A204.1 (cell line): ENCODE results near the gene LCORL.
"Not testable (repeated sequence)": the region's sequence is repeated elsewhere in the genome, so short reads cannot be mapped to it uniquely, and the experiment has no call there.

ENCODE experiments used
- FAIRE-seq: peaks from 2 replicates; lab custom pipeline; 2012; peaks lifted over from hg19 to GRCh38; lab: Jason Lieb, UNC

Gene LCORL

DNA sequence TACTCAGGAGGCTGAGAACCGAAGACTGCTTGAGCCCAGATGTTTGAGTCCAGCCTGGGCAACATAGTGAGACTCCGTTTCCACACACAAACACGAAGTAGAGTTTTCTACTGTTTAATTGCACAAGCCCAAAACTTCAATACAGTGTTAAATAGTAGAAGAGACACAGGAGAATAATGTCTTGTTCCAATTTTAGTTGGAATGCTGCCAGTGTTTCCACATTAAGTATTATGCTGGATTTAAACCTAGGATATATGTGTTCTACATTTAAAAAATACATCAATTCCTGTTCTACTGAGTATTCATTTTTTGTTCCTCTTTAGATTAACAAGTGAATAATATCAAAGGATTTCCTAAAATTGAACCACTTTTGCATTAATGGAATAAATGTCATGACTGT is 91.3 kb downstream of the LCORL start:
- FAIRE-seq, result no peak

DNA sequence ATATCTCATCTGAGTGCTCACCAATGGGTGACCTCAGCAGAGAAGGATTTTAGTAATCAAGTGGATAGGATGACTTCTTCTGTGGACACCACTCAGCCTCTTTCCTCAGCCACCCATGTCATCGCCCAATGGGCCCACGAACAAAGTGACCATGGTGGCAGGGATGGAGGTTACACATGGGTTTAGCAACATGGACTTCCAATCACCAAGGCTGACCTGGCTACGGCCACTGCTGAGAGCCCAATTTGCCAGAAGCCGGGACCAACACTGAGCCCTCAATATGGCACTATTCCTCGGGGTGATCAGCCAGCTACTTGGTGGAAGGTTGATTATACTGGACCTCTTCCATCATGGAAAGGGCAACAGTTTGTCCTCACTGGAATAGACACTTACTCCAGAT is 97.4 kb downstream of the LCORL start:
- no peak for FAIRE-seq

DNA sequence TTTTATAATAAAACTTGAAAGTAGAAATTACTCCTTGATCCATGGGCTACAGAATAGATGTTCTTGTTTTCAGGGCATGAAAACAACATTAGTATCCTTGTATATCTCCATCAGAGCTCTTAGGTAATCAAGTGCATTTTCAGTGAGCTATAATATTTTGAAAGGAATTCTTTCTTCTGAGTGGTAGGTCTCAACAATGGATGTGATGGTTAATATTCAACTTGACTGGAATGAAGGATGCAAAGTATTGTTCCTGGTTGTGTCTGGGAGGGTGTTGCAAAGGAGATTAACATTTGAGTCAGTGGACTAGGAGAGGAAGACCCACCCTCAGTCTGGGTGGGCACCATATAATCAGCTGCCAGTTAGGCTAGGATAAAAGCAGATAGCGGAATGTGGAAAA is 100.1 kb downstream of the LCORL start:
- no peak for FAIRE-seq

DNA sequence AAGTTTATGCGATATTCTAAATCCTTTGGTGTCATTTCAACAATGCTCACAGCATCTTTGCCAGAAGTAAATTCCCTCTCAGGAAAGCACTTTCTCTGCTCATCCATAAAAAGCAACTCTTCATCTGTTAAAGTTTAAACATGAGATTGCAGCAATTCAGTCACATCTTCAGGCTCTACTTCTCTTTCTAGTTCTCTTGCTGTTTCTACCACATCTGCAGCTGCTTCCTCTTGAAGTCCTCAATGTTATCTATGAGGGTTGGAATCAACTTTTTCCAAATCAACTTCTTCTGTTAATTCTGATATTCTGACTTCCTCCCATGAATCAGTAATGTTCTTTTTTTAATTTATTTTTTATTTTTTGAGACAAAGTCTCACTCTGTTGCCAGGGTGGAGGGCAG is 100.9 kb downstream of the LCORL start:
- no peak for FAIRE-seq

DNA sequence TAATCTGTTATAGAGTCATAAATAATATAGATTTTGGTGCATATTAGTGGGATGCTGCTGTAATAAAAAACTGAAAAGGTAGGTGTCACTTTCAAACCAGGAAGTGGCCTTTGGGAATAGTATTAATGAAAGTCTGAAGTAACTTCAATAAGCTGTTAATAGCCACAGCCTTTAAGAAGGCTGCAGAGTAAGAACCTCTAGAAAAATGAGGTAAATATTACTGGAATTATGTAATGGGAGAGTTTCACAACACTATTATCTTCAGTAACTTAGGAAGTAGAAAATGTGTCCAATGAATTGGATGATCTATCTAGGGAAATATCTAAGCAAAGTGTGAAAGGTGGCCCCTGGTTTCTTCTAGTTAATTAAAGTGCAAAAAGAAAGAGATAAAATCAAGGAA is 106.1 kb downstream of the LCORL start:
- FAIRE-seq, result no peak

- FAIRE-seq, result no peak
Observed at GRCh38 chr4:17912011-17912410, 109.5 kb downstream of the LCORL start.

GRCh38 chr4:17911608-17912007 is 109.9 kb downstream of the LCORL start:
- no peak for FAIRE-seq

- no peak for FAIRE-seq
Observed at GRCh38 chr4:17898553-17899055, 123.0 kb downstream of the LCORL start.

GRCh38 chr4:17895481-17895880 is 126.1 kb downstream of the LCORL start:
- FAIRE-seq, result no peak

GRCh38 chr4:17894421-17894820 is 127.1 kb downstream of the LCORL start:
- peak; percentile 41 for FAIRE-seq

GRCh38 chr4:17889692-17890091 is 131.9 kb downstream of the LCORL start:
- no peak for FAIRE-seq

- FAIRE-seq, result no peak
Observed at GRCh38 chr4:17884511-17884910, 137.0 kb downstream of the LCORL start.

- FAIRE-seq, result no peak
Observed at GRCh38 chr4:17884063-17884462, 137.5 kb downstream of the LCORL start.

- FAIRE-seq, result no peak
Observed at GRCh38 chr4:17877661-17878060, 143.9 kb downstream of the LCORL start.

DNA sequence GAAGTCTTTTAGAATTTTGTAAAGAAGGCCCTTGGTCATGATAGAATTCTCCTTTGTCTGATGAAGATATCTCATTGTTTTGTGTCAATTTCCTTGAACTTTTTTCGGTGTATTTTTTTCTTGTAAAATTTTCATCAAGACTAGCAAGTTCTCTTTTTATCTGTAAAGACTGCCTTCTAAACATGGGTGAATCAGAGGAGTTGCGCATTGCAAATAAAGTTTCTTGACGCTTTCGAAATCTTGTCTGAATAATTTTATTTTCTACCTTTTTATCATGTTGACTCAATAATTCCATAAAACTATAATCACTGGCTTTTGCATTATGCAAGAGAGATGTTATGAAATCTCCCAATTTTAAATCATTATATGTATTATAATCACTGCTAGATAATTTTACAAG is 144.6 kb downstream of the LCORL start:
- FAIRE-seq, result no peak

DNA sequence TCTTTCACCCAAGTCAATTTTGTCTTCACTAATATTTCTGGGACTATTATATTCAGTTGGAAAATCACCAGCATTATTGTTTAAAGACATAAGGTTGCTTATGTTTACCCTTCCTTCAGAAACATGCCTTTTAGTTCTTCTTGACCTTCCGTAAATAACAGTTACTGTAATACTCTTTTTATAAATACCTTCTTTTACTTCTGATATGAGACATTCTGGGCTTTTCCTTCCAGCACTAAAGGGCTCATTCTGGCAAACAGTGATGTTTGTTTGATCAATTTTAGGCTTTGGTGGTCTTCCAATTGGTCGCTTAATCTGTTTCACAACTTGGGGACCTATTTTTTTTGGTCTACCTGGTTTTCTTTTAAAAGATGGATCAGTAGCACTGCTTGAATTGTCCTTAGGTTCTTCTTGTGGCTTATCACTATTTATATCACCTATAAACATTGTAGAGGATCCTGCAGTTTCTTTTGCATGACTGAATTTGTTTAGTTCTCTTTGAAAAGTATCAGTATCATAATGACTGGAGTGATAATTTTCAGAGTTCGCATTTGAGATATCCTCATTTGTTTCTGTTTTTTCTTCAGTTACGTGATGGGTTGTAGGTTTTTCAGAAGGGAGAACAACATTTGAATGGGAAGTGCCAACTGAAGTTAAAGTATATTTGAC is 146.0 kb downstream of the LCORL start:
- FAIRE-seq, result no peak

GRCh38 chr4:17869327-17869726 is 152.2 kb downstream of the LCORL start:
- FAIRE-seq, result no peak

GRCh38 chr4:17867276-17867675 is 154.3 kb downstream of the LCORL start:
- FAIRE-seq, result no peak

DNA sequence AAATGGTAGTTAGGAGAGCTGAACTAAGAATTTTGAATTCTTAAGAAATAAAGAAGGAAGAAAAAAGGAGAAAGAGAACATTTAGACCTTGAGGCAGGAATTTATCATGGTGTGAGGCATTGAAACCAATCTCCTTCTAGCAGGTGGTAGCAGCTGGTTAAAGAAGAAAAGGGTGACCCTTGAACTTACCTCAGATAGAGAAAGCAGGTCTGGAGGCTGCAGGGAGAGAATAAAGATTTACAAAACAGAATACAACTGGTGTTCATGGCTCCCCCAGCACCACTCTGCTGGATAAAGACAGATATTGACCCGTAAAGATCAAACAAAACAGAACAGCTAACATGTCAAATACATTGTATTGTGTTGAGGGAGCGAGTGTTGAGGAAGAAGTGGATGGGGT is 154.7 kb downstream of the LCORL start:
- no peak for FAIRE-seq

DNA sequence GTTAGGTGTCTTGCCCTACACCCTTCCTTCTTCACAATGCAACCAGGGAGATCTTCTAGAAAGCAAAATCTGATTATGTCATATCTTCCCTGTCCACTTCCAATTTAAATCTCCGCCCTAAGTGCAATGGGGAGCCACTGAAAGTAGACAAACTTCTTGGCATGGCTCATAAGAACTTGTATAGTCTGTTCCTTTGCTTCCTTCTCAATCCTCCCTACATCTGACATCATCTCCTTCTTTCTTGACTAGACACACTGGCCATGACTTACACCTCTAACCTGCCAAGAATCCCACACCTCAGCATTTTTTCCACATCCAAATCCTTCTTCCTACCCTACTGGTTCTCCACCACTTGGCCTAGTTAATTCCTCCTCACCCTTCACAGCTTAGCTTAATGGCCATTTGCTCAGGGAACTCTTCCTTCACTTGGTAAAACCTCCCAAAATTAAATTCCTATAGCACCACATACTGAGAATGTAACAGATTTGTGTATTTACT is 155.6 kb downstream of the LCORL start:
- FAIRE-seq, result no peak

- not testable (repeated sequence) for FAIRE-seq
Observed at GRCh38 chr4:17861906-17862305, 159.6 kb downstream of the LCORL start.

DNA sequence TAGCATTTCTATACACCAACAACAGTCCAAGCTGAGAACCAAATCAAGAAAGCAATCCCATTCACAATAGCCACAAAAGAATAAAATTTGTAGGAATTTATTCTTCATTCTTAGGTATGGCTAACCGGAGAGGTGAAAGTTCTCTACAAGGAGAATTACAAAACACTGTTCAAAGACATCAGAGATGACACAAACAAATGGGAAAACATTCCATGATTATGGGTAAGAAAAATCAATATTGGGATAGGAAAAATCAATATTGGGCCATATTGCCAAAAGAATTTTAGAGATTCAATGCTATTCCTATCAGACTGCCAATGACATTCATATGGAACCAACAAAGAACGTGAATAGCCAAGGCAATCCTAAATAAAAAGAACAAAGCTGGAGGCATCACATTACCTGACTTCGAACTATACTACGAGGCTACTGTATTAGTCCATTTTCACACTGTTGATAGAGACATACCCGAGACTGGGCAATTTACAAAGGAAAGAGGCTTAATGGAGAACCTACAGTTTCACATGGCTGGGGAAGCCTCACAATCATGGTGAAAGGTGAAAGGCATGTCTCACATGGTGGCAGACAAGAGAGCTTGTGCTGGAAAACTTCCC is 161.7 kb downstream of the LCORL start:
- FAIRE-seq, result no peak

DNA sequence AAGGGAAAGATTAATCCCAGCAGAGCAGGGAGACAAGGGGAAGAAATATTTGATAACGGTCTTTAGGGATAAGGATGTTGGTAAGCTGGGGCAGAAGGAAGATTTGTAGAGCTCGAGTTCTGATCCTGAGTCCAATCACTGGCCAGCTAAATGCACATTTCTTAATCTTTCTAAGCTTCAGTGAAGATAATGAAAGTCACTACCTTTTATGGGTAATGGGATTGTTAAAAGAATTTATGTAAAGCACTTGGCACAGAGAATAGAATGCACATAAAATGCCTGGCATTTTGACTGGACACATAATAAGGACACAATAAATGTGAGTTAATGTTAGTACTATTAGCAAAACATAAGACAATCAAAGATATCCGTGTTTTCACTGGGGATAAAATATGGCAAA is 167.5 kb downstream of the LCORL start:
- FAIRE-seq, result no peak

DNA sequence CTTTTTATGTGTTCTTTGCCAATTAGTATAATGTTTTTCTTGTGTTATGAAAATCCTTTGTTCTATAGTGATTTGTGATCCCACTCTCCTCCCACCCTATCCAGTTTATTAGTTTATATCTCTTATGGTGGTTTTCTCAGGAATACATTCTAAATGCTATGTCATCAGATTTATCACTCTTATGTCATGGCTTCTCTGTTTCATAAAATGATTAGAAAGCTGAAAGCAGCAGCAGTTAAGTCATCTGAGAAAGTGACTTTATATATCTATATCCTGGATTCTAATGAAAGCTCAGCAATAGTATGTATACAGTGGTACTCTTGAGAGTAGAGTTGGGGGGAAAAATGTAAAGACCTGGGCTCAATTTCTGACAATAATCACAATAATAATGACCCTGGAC is 169.6 kb downstream of the LCORL start:
- no peak for FAIRE-seq
